ENCODE data around the gene TYMP.

TYMP gene

GRCh38 chr22:50550395-50550794, 20.6 kb upstream of the TYMP start:
- H3K36me3 ChIP-seq (ENCODE audit: control insufficient read depth in 2 of 2, insufficient read depth in 1 of 2, low read length in 2 of 2): no peaks in the 10 kb centered on the region
- no peaks in the 10 kb centered on the region for H3K9me3 ChIP-seq (ENCODE audit: control insufficient read depth, insufficient read depth, low read depth, low read length)
- H3K27ac ChIP-seq (ENCODE audit: extremely low read depth, low read depth, low read length): no peak overlapping the region
- CTCF ChIA-PET: interaction anchor here (2.9 kb wide), 1 partner anchor 13 kb away, joined by 21 read pairs; the partner anchor contains the start of gene SYCE3
- no peaks in the 10 kb centered on the region for H3K4me1 ChIP-seq (ENCODE audit: control insufficient read depth, insufficient read depth, low read length)
- POLR2A ChIA-PET: interaction anchor here (0.6 to 2.4 kb wide), 4 partner anchors 11 to 680 kb away, joined by 3 to 14 read pairs (median 3); partner anchors contain the start of gene SCO2
- no peak overlapping the region for H3K4me3 ChIP-seq (ENCODE audit: low read depth, low read length)
- TF ChIP-seq ZNF214 (tag by site-specific recombination; IDR thresholded peaks at IDR 0.05; ENCODE audit: borderline replicate concordance) (no peak), ZBTB17 (tag by site-specific recombination; IDR thresholded peaks at IDR 0.05) (no peak), MYNN (tag by site-specific recombination; IDR thresholded peaks at IDR 0.05; ENCODE audit: borderline replicate concordance) (no peak), ZEB2 (tag by site-specific recombination; IDR thresholded peaks at IDR 0.05) (no peak), CTCF (tag by site-specific recombination; IDR thresholded peaks at IDR 0.05) (no peak), TCF7L2 (IDR thresholded peaks at IDR 0.05; ENCODE audit: borderline replicate concordance, low read depth, low read length) (no peak), ZNF768 (tag by site-specific recombination; IDR thresholded peaks at IDR 0.05) (no peak), ZNF280D (tag by site-specific recombination; IDR thresholded peaks at IDR 0.05) (no peak), KLF17 (tag by site-specific recombination; IDR thresholded peaks at IDR 0.05) (no peak), ZBTB10 (tag by site-specific recombination; IDR thresholded peaks at IDR 0.05) (no peak), ZNF548 (tag by site-specific recombination; IDR thresholded peaks at IDR 0.05) (no peak), ZNF639 (tag by site-specific recombination; IDR thresholded peaks at IDR 0.05) (no peak)

GRCh38 chr22:50548921-50549790, 19.3 kb upstream of the TYMP start:
- Histone ChIP-seq H3K4me3 (ENCODE audit: low read depth, low read length) (no peak overlapping the region), H3K4me1 (ENCODE audit: control insufficient read depth, insufficient read depth, low read length) (no peaks in the 10 kb centered on the region), H3K27ac (ENCODE audit: extremely low read depth, low read depth, low read length) (no peak overlapping the region), H3K9me3 (ENCODE audit: control insufficient read depth, insufficient read depth, low read depth, low read length) (no peaks in the 10 kb centered on the region), H3K36me3 (ENCODE audit: control insufficient read depth in 2 of 2, insufficient read depth in 1 of 2, low read length in 2 of 2) (no peaks in the 10 kb centered on the region)
- ChIA-PET CTCF (no interaction called here), POLR2A (interaction anchor here (2.4 kb wide), 1 partner anchor 23 kb away, joined by 14 read pairs; the partner anchor contains the start of gene SCO2)
- TF ChIP-seq ZNF184 (tag by site-specific recombination; IDR thresholded peaks at IDR 0.05) (no peak), BCL11A (tag by site-specific recombination; IDR thresholded peaks at IDR 0.05; ENCODE audit: low read depth) (no peak), ZNF404 (tag by site-specific recombination; IDR thresholded peaks at IDR 0.05) (no peak), ZNF660 (tag by site-specific recombination; IDR thresholded peaks at IDR 0.05) (no peak), ZNF791 (tag by site-specific recombination; IDR thresholded peaks at IDR 0.05) (no peak), ZNF354C (tag by site-specific recombination; IDR thresholded peaks at IDR 0.05; ENCODE audit: borderline replicate concordance, low read depth) (no peak), PRDM6 (tag by site-specific recombination; IDR thresholded peaks at IDR 0.05) (no peak), ZSCAN30 (tag by site-specific recombination; IDR thresholded peaks at IDR 0.05) (no peak), ZNF175 (tag by site-specific recombination; IDR thresholded peaks at IDR 0.05) (no peak), ZFP41 (tag by site-specific recombination; IDR thresholded peaks at IDR 0.05; ENCODE audit: borderline replicate concordance) (no peak)
